T47D (cell line): Measurements from ENCODE around the gene GGT5.
"Not testable (repeated sequence)": the region's sequence is repeated elsewhere in the genome, so short reads cannot be mapped to it uniquely, and the experiment has no call there.

Experiments used
- DNase-seq, 2 experiments: peaks; one replicate each; pipeline versions ENCODE4 v3.0.0 to v3.0.0-alpha.2; 2011 to 2012; ENCODE audit warnings: low read depth in 1 of 2, low spot score in 1 of 2
- JUND ChIP-seq: IDR thresholded peaks from 2 replicates; pipeline ENCODE4 v1.6.1; 2012; ENCODE audit warnings: low read depth
- in situ Hi-C: cut with HindIII; loops from 2 replicates; pipeline ENCODE4 v1.10.0; 2016; ENCODE audit warnings: low sequenced_read_pairs, low pct_unique_long_range_greater_than_20kb

The GGT5 gene, protein sequence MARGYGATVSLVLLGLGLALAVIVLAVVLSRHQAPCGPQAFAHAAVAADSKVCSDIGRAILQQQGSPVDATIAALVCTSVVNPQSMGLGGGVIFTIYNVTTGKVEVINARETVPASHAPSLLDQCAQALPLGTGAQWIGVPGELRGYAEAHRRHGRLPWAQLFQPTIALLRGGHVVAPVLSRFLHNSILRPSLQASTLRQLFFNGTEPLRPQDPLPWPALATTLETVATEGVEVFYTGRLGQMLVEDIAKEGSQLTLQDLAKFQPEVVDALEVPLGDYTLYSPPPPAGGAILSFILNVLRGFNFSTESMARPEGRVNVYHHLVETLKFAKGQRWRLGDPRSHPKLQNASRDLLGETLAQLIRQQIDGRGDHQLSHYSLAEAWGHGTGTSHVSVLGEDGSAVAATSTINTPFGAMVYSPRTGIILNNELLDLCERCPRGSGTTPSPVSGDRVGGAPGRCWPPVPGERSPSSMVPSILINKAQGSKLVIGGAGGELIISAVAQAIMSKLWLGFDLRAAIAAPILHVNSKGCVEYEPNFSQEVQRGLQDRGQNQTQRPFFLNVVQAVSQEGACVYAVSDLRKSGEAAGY

DNA sequence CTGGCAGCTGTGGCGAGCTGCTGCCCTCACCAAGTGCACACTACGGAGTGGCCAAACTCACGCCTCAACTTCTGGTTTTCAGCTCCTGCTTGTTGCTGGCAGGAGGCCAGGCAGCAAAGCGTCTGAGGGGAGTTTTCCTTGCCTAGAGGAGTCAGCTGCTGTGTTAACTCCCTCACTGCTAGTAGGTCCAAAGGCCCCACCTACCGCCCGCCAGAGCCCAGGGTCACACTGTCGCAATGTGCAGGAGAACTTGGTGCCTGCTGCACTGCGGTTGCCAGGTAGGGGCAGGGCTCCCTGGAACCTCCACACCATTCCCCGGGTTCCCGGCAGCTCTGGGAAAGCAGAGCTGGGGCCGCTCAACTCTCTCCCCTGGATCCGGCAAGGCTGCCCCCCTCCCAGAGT, at the start of gene GGT5:
Gene GGT5 (minus strand): TSS at position 53 of the 402 bp plus-strand sequence. CDS start 357 bp downstream, outside the sequence.
- in situ Hi-C loops, DNase-seq: not testable (repeated sequence)

DNA sequence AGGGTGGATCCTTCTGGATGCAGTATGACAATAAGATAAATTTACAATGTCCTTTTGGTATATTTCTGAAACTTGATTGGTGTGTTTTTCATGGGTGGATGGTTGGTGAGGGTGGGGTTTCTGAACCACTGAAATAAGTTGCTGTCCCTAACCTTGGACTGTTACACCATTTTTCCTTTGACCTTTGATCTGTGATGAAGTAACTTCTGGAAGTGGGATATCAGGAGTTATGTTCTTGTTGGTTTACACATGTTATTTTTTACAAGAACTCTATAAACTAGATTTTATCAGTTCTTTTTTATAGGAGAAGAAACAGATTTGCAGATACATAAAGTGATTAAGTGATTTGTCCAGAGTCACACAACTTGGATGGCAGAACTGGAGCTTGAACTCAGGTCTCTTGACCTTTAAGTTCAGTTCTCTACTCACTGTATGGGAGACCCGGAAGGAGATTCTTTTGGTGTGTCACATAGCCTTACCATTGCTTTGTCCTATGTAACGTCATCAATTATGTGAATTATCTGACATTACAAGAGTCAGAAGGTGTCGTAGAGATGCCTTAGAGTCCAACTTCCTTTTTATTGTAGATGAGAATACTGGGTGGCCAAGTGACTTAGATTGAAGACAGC, 47.4 kb upstream of the GGT5 start:
- DNase-seq, in situ Hi-C loops: not testable (repeated sequence)

DNA sequence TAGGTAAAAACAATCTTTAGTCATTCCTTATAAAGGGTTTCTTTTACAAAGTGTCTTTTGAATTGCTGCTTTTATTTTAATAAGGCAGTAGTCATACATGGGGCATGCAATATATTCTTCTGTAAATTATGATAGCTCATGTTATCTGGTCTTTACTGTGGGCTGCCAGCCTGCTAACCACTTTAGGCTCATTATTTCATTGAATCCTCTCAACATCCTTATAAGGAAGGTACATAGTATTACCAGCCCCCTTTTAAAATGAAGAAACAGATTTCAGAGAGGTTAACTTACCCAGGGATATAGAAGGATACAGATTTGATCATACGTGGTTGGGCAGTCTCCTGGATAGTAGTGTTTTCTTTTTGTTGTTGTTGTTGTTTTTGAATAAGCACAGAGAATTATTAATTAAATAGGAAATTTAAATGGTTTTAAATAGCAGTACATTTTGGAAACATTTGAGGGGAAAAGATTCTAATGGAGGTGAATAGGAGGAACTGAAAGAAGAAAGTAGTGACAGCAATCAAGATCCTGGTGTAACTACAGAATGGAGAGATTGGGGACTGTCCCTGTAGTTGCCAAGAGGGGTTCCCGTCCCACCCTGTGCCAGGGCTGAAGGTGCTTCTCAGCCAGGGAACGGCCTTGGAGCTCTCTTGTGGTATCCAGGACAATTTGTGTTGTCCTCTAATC, 46.8 kb upstream of the GGT5 start:
- DNase-seq = no peak

DNA sequence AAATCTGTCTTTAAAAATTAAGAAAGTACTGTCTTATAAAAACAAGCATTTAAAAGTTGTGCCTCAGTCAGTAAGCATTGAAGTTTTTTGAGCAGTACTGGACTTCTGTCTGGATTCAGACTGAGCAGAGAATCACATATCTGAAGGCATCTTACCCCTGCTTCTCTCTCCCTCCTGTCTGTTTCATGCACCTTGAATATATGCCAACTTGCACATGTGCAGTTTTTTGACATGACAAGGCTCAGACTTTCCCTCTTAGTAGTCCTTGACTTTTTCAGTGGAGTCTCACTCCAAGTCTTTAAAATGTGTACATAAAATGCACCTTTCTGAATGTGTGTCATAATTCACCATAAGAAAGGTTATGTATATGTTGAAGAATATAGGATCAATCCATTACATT, 45.6 kb upstream of the GGT5 start:
- in situ Hi-C loops = no loop called here
- no peak for TF ChIP-seq JUND
- no peak for DNase-seq

More for the DNA sequence above, 46.8 kb upstream of the GGT5 start:
- no peak for TF ChIP-seq JUND
- in situ Hi-C loops = no loop called here

DNA sequence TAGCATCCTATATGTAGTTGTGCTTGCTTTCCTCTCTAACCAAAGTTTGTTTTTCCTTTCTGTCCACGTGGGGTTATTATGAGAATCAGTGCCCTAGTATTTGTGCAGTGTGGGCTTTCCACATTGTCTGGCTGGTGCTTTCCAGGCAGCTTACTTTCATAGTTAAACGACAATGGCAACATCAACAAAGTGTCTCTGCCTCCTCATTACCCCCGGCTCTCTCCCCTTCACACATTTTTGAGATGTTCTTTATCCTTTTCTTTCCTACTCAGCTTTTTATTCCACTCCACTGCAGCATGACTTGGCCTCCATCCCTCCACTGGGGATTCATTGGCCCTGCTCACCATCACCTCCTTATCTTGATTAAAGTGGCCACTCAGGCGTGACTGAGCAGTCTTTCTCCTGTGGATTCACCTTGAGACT, 44.9 kb upstream of the GGT5 start:
- in situ Hi-C loops = no loop called here
- no peak for TF ChIP-seq JUND
- DNase-seq = peak in 1 of 2 experiments; percentile 25

DNA sequence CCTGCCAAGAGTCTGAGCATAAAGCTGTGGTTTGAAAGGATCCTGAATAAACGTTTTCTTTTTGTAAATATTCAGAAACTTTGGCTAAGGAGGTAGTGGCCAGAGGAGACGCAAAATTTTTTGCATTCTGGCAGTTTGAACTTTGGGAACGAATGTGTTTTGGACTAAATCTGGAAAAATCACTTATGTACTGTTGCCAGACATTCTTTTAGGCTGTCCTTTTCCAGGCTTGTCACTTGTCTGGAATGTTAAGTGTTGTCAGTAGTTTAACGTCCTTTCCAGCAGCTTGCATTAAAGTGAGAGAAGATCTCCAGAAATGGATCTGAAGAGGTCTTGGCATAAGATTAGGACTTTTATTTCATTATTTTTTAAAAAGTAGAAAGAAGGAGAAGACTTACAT, 44.2 kb upstream of the GGT5 start:
- in situ Hi-C loops = no loop called here
- TF ChIP-seq JUND = no peak
- no peak for DNase-seq

DNA sequence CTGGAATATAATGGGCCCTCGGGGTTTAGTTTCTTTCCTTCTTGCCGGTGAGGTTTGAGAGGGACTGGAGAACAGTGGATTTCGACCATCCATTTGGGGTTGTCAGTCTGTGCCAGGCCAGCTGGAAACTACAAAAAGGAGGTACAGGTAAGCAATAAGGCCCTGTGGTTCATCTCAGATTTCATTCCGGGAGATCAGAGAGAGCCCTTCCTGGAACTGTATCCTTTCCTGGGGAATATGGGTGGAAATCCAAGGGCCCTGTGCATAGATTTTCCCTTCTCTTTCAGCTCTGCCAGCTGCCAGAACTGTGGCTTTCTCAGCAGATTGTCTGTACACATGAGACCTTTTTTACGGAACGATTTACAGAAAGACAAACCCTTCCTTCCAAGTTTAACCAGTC, 42.9 kb upstream of the GGT5 start:
- in situ Hi-C loops, DNase-seq: not testable (repeated sequence)

DNA sequence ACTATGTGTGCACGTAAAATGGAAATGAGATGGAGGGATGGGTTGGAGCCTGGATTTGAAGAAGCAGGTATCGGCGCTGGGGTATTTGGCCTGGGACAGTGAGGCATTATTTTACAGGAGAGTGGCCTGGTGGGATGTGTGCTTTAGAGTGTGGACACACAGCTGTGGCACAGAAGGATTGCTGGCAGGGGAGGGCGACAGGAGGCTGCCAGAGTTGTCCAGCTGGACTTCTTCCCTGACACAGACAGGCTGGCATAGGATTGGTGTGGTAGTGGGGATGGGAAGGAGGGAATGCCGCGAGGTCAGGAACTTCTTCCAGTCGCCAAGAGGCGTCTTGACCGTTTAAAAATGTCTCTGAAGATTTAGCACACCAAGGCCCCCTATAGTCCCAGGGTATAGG, 42.3 kb upstream of the GGT5 start:
- in situ Hi-C loops, DNase-seq: not testable (repeated sequence)

DNA sequence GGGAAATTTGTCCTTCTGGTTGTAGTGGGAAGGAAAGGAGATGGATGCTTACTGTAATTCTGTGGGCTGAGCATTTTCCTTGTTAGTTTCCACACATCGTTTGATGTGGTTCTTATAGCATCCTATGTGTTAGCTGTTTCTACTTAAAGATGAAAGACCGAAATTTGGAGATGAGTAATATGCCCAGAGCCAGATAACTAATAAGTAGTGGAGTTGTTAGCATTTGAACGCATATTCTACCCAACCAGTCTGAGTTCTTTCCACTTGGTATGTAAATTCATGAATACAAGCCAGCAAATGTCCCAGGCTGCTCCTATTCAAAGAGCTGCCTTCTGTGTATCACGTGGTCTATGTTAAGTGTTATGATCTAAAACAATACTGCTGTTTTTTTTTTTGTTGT, 40.4 kb upstream of the GGT5 start:
- TF ChIP-seq JUND = no peak
- DNase-seq = no peak
- in situ Hi-C loops = no loop called here

DNA sequence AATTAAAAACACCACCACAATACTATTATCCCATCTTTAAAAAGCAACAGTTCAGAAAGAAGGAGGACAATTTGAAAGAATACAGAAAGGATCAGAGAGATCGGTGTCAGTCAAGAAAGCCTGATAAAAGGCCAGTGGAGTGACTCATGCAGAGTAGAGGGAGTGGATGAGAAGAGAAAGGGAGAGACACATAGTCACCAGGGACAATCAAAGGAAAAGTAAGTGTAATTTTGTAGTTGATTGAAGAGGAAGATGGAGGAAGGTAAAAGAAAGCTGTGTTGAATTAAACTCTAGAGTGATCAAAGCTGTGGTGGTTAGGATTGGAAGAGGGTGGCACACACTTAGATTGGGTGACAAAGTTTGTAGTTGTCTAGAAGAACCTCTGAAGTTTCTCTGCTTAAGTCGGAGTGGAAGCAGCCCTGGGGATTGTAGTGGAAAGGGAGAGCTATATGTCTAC, 39.9 kb upstream of the GGT5 start:
- TF ChIP-seq JUND = no peak
- in situ Hi-C loops = no loop called here
- DNase-seq = no peak

DNA sequence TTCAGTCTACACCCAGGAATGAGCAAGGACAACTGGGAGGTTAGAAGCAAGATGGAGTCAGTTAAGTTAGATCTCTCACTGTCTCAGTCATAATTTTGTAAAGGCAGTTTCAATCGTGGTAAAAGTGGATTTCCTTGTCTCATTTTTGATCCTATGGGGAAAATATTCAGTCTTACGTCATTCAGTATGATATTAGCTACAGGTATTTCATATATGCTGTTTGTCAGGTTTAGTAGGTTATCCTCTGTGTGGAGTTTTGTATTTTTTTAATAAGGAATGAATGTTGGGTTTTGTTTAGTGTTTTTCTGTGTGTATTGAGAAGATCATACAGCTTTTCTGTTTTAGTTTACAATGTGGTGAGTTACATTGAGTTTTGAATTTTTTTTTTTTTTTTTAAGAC, 37.5 kb upstream of the GGT5 start:
- peak in 1 of 2 experiments; percentile 26 for DNase-seq
- in situ Hi-C loops = no loop called here
- no peak for TF ChIP-seq JUND

DNA sequence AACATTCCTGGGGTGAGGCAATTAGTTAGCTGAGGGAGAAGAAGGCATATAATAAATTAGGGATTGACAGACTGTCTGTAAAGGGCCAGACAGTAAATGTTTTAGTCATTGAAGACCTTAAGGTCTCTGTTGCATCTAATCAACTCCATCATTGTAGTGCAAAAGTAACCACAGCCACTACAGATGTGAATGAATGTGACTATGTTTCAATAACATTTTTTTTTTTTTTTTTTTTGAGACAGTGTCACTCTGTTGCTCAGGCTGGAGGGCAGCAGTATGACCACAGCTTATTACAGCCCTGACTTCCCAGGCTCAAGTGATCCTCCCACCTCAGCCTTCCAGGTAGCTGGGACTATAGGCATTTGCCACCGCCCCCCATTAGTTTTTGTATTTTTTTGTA, 35.5 kb upstream of the GGT5 start:
- in situ Hi-C loops = not testable (repeated sequence)

DNA sequence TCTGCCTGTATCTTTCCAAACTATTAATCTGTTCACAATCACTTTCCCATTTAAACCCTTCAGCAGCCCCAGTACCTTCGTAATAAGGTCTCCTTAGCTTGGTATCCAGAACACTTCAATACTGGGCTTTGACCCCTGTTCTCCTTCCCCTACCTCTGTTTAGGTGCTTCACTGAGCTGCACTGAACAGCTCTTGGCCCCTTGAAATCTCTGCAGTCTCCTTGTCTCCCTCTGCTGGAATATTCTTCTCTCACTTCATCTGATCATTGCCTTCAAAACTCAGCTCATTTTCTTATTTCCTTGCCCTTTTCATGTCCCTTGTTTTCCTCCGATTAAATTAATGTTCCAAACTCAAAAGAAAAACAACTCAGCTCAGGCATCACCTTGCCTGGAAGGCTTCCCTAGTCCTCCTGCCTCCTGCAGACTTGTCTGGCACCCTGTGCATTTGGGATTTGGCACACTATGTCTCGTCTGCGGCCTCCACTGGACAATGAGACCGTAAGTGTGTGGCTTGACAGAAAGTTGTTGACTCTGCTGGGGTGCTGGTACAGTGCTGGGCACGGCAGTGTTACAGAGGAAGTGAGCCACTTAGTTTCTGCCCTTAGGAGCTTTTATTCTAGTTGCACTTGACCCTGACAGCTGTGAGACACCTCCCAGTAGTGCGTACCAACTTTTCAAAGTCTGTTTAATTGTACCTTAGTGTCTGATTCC, 30.0 kb upstream of the GGT5 start:
- DNase-seq = peak in 1 of 2 experiments; percentile 56
- in situ Hi-C loops = not testable (repeated sequence)

More for the DNA sequence above, 35.5 kb upstream of the GGT5 start:
- DNase-seq = not testable (repeated sequence)

DNA sequence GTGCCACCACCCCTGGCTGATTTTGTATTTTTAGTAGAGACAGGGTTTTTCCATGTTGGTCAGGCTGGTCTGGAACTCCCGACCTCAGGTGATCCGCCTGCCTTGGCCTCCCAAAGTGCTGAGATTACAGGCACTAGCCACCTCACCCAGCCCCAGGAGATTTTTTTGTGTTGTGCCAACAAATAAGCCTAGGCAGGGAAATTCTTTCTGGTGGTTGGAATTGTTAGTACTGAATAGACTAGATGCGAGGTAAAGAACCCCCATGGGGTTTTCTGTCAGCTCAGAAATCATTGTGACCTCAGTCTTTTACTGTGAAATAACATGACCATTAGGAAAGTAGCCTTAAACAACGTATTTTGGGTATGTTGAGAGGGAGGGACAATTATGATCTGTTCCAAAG, 29.0 kb upstream of the GGT5 start:
- in situ Hi-C loops = not testable (repeated sequence)

DNA sequence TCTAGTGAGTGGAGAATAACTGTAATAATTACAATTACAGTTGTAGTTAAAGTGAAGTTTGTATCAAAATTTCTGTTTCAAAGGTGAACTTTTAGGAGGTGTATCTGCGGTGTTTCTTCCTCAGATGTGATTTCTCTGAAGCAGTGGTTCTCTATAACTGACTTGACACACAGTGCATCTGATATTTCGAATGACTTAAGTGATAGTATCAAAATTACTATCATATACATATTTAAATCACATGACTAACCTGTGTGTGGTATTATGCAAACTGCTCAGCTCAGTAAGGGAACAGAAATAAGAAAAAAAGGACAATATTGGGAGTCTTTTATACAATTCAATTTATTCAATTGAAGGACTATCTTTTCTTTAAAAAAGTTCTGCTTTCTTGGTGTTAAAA, 28.1 kb upstream of the GGT5 start:
- in situ Hi-C loops, DNase-seq: not testable (repeated sequence)

More for the DNA sequence above, 29.0 kb upstream of the GGT5 start:
- DNase-seq = not testable (repeated sequence)
